GM18861 (cell line): Measurements from ENCODE around the gene RPS29.
"Not testable (repeated sequence)": the region's sequence is repeated elsewhere in the genome, so short reads cannot be mapped to it uniquely, and the experiment has no call there.

Experiments used
- ATAC-seq: cut with Tn5 transposase; IDR thresholded peaks from one replicate; pipeline ENCODE4 v1.9.1; 2021; ENCODE audit not compliant: unreplicated experiment

RPS29 gene

GRCh38 chr14:49585803-49586672, at the start of gene RPS29:
Gene RPS29, minus strand, starts transcription at chr14:49586380. Its CDS starts 34 bp downstream, at chr14:49586346.
- peak; percentile 91 for ATAC-seq

GRCh38 chr14:49634547-49635334, 48.6 kb upstream of the RPS29 start, which contains the start of gene DNAAF2:
Gene DNAAF2, minus strand, starts transcription at chr14:49635244. Its CDS starts 95 bp downstream, at chr14:49635149.
- ATAC-seq = peak; percentile 23

- peak; percentile 64 for ATAC-seq
These were observed 47.7 kb upstream of the RPS29 start for GRCh38 chr14:49633640-49634546.

- ATAC-seq = no peak
These were observed 38.0 kb upstream of the RPS29 start for GRCh38 chr14:49623941-49624839.

DNA sequence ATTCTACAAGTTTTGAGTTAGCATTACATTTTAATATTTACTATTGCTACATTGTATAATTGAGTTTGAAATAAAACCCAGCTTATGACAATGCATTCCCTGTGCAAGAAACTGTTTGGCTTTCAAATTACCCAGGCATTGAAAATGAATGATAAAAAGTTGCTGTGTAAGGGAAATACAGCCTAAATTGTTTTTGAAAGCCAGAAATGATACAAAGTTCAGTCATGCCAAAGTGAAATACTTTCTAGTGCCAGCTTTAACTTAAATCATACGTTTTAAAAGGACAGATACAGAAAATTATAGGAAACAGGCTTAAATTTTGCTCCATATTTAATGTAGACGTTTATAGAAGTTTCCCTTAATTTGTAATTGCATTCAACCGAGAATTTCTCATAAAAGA, 37.2 kb upstream of the RPS29 start:
- no peak for ATAC-seq

- ATAC-seq = no peak
These were observed 35.9 kb upstream of the RPS29 start for GRCh38 chr14:49622022-49622607.

DNA sequence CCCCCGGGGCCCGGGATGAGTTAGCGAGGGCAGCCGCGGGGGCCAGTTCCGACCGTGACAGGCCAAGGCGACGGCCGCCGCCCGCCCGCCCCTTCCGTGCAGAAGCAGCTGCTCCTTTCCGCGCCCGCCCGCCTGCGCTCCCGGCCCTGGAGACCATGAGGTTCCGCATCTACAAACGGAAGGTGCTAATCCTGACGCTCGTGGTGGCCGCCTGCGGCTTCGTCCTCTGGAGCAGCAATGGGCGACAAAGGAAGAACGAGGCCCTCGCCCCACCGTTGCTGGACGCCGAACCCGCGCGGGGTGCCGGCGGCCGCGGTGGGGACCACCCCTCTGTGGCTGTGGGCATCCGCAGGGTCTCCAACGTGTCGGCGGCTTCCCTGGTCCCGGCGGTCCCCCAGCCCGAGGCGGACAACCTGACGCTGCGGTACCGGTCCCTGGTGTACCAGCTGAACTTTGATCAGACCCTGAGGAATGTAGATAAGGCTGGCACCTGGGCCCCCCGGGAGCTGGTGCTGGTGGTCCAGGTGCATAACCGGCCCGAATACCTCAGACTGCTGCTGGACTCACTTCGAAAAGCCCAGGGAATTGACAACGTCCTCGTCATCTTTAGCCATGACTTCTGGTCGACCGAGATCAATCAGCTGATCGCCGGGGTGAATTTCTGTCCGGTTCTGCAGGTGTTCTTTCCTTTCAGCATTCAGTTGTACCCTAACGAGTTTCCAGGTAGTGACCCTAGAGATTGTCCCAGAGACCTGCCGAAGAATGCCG, 35.1 kb upstream of the RPS29 start:
- peak; percentile 6 for ATAC-seq

GRCh38 chr14:49620182-49621113, 34.3 kb upstream of the RPS29 start, which contains the start of the genes MGAT2 and RPL36AL:
Gene MGAT2, plus strand, starts transcription at chr14:49620799. Its CDS starts 470 bp downstream, at chr14:49621269.
Gene RPL36AL, minus strand, starts transcription at chr14:49620626. Its CDS starts 1,522 bp downstream, at chr14:49619104.
- peak; percentile 90 for ATAC-seq

DNA sequence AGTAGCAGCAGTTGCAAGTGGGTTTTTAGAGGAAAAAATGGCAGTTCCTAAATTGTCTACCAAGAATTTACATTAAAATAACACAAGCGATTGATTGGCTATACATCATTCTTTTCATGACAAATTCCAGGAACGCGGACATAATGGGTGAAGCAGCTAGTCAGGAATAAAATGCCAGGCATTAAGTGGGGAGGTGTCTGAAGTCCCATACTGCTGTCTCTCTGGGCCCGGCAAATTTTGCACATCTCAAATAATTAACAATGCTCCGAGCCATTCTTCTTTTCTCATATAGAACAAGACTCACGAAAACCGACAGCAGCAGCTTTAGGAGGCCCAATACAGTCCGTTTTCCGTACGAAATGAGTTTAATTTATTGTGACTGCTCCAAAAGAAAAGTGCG, 33.5 kb upstream of the RPS29 start:
- ATAC-seq = no peak

DNA sequence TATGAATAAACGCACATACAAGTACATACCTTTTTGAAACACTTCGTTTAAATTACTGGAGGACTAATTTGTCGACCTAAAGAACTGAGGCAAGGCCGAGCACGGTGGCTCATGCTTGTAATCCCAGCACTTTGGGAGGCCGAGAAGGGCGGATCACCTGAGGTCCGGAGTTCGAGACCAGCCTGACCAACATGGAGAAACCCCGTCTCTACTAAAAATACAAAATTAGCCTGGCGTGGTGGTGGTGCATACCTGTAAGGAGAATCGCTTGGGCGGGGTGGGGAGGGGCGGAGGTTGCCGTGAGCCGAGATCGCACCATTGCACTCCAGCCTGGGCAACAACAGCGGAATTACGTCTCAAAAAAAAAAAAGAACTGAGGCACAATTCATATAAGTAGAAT, 33.1 kb upstream of the RPS29 start:
- ATAC-seq = not testable (repeated sequence)

DNA sequence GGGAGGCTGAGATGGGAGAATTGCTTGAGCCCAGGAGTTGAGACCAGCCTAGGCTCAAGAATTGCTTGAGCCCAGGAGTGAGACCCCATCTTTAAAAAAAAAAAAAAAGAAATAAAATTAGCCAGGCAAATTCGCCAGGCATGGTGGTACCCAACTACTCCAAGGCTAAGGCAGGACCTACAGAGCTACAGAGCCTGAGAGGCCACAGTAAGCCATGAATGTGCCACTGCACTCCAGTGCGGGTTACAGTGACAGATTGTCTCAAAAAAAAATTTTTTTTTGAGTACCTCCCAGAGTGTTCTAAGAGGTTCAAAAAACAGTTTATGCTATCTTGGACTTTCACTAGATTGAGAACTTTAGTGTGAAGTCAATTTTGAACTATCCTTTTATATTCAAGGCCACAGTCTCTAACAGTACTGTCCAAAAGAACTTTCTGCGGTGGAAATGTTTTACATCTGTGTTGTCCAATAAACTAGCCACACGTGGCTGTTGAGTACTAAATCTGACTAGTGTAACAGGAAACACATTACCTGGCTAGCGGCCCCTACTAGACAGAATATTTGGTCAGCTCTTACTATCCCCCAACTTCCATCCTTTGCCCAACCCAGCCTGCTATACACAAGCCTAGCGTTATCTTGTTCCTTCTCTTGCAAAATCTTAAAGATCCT, 31.8 kb upstream of the RPS29 start:
- ATAC-seq = no peak

GRCh38 chr14:49615776-49616175, 29.6 kb upstream of the RPS29 start:
- ATAC-seq = no peak

DNA sequence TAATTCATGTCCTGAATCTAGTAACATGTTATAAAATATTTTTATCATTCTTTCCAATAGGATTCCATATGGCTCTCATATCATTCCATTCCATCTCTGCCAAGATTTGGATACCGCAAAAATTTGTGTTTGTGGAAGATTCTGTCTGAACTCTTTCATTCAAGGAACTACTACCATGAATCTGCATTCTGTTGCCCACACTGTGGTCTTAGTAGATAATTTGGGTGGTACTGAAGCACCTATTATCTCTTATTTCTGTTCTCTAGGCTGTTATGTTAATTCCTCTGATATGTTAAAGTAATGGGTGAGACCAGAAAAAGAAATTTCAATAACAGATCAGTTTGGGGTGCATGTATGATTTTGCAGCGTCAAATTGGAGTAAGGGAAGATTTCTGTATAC, 28.0 kb upstream of the RPS29 start:
- no peak for ATAC-seq

DNA sequence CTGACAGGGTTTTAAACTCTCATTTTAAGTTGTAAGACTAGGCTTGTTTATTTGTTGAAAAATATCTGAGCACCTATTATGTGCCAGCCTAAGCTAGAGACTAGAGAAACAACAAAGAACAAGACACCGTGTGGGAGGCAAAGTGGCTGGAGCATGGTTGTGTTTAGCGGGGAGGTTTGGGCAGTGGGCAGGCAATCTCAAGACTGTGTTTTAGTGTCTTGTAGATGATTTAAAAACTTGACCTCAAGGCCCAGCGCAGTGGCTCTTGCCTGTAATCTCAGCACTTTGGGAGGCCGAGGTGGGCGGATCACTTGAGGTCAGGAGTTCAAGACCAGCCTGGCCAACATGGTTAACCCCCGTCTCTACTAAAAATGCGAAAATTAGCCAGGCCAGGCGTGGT, 26.5 kb upstream of the RPS29 start:
- no peak for ATAC-seq

DNA sequence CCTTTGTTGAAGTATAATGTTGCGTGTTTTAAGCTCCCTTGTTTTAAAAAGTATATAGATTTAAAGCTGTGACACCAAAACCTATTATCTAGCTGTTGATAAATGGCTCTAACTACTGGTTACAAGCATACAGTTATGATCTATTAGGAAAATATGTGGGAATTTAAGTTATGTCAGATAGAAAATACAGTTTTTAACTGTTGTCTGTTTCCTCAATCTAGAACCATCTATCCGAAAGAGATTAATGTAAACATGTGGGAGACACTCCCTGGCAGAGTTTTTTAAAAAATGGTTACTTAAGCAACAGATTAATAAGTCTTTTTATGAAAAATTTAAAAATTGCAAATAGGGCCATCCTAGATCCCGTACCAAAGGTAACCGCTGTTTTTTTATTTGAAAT, 26.1 kb upstream of the RPS29 start:
- ATAC-seq = no peak

DNA sequence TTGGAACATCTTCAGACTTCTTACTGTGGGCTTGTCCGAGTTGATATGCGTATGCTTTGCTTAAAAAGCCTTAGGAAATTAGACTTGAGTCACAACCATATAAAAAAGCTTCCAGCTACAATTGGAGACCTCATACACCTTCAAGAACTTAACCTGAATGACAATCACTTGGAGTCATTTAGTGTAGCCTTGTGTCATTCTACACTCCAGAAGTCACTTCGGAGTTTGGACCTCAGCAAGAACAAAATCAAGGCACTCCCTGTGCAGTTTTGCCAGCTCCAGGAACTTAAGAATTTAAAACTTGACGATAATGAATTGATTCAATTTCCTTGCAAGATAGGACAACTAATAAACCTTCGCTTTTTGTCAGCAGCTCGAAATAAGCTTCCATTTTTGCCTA, 21.4 kb upstream of the RPS29 start:
- no peak for ATAC-seq
